ENCODE data around the gene SPAG9. TPM values are rescaled to one million over a fixed set of nuclear protein-coding genes. Genes with fewer than 3 reads are reported as not detected.

Gene SPAG9
- total and polyA plus RNA-seq, 2 experiments from 2014 or later, result 26.5 to 82.7 TPM

GRCh38 chr17:50945779-50946222, 174.9 kb downstream of the SPAG9 start:
- no peak for TF ChIP-seq EZH2 (IDR thresholded peaks at IDR 0.05; ENCODE audit: borderline replicate concordance)
- no peak for TF ChIP-seq CTCF (IDR thresholded peaks at IDR 0.05; ENCODE audit: poor library complexity)
- no peak for TF ChIP-seq EZH2phosphoT487 (IDR thresholded peaks at IDR 0.05; ENCODE audit: low read depth, severe bottlenecking, unreplicated experiment)
- no peaks in the 10 kb centered on the region for H4K20me1 ChIP-seq (ENCODE audit: insufficient read depth, poor library complexity, severe bottlenecking)
- no peaks in the 10 kb centered on the region for H3K36me3 ChIP-seq (replicated peaks; ENCODE audit: insufficient read depth, low read depth)
- H3K4me3 ChIP-seq, result no peak overlapping the region
- no peak overlapping the region for H2AFZ ChIP-seq
- no peak overlapping the region for H3K27ac ChIP-seq
- no peaks in the 10 kb centered on the region for H3K79me2 ChIP-seq
- DNase-seq (ENCODE audit: low spot score), result no peak
- 92% methylated on average over 3 of the region's 3 CpGs for WGBS (ENCODE audit: low lambda C conversion rate, missing lambda C conversion rate)
- no peaks in the 10 kb centered on the region for H3K9me3 ChIP-seq (ENCODE audit: low read depth)
- H3K4me1 ChIP-seq (ENCODE audit: insufficient read depth), result peaks cover 55% of the 10 kb centered on the region
- no peaks in the 10 kb centered on the region for H3K9me2 ChIP-seq (replicated peaks; ENCODE audit: insufficient read depth)
- no peak overlapping the region for H3K4me2 ChIP-seq
- no peaks in the 10 kb centered on the region for H3K27me3 ChIP-seq

GRCh38 chr17:50944902-50945720, 175.6 kb downstream of the SPAG9 start:
- H2AFZ ChIP-seq, result no peak overlapping the region
- H4K20me1 ChIP-seq (ENCODE audit: insufficient read depth, poor library complexity, severe bottlenecking), result no peaks in the 10 kb centered on the region
- H3K4me2 ChIP-seq, result peak overlapping the region; percentile 84
- no peaks in the 10 kb centered on the region for H3K36me3 ChIP-seq (replicated peaks; ENCODE audit: insufficient read depth, low read depth)
- H3K4me3 ChIP-seq, result no peak overlapping the region
- no peaks in the 10 kb centered on the region for H3K9me2 ChIP-seq (replicated peaks; ENCODE audit: insufficient read depth)
- H3K27ac ChIP-seq, result peak overlapping the region; percentile 63
- no peak for DNase-seq (ENCODE audit: low spot score)
- no peaks in the 10 kb centered on the region for H3K27me3 ChIP-seq
- no peak for TF ChIP-seq EZH2 (IDR thresholded peaks at IDR 0.05; ENCODE audit: borderline replicate concordance)
- no peak for TF ChIP-seq CTCF (IDR thresholded peaks at IDR 0.05; ENCODE audit: poor library complexity)
- no peak for TF ChIP-seq EZH2phosphoT487 (IDR thresholded peaks at IDR 0.05; ENCODE audit: low read depth, severe bottlenecking, unreplicated experiment)
- H3K4me1 ChIP-seq (ENCODE audit: insufficient read depth), result peaks cover 48% of the 10 kb centered on the region
- 64% methylated on average over 17 of the region's 18 CpGs for WGBS (ENCODE audit: low lambda C conversion rate, missing lambda C conversion rate)
- no peaks in the 10 kb centered on the region for H3K79me2 ChIP-seq
- H3K9me3 ChIP-seq (ENCODE audit: low read depth), result no peaks in the 10 kb centered on the region

- WGBS (ENCODE audit: low lambda C conversion rate, missing lambda C conversion rate), result 13% methylated on average over 33 of the region's 61 CpGs
- DNase-seq (ENCODE audit: low spot score), result peak; percentile 91
These were observed 176.4 kb downstream of the SPAG9 start for GRCh38 chr17:50944054-50944901.

More at GRCh38 chr17:50944054-50944901, 176.4 kb downstream of the SPAG9 start:
- H3K27ac ChIP-seq, result peak overlapping the region; percentile 89
- H3K9me3 ChIP-seq (ENCODE audit: low read depth), result no peaks in the 10 kb centered on the region
- H3K4me1 ChIP-seq (ENCODE audit: insufficient read depth), result peaks cover 40% of the 10 kb centered on the region
- H3K27me3 ChIP-seq, result no peaks in the 10 kb centered on the region
- H3K4me2 ChIP-seq, result peak overlapping the region; percentile 84
- no peak overlapping the region for H3K4me3 ChIP-seq
- no peaks in the 10 kb centered on the region for H3K36me3 ChIP-seq (replicated peaks; ENCODE audit: insufficient read depth, low read depth)
- TF ChIP-seq EZH2phosphoT487 (IDR thresholded peaks at IDR 0.05; ENCODE audit: low read depth, severe bottlenecking, unreplicated experiment) (no peak), CTCF (IDR thresholded peaks at IDR 0.05; ENCODE audit: poor library complexity) (no peak), EZH2 (IDR thresholded peaks at IDR 0.05; ENCODE audit: borderline replicate concordance) (no peak)
- H3K9me2 ChIP-seq (replicated peaks; ENCODE audit: insufficient read depth), result no peaks in the 10 kb centered on the region
- H3K79me2 ChIP-seq, result no peaks in the 10 kb centered on the region
- H2AFZ ChIP-seq, result peak overlapping the region; percentile 57
- H4K20me1 ChIP-seq (ENCODE audit: insufficient read depth, poor library complexity, severe bottlenecking), result no peaks in the 10 kb centered on the region

Data from hepatocyte (in vitro differentiated cells).